ENCODE results near the gene PPME1.

- no peak for TF ChIP-seq CTCF (conservative IDR thresholded peaks at IDR 0.05; ENCODE audit: low read length)
- TF ChIP-seq EZH2phosphoT487 (IDR thresholded peaks at IDR 0.05; ENCODE audit: borderline replicate concordance, low read depth, low read length): no peak
These were observed 28.5 kb upstream of the PPME1 start for GRCh38 chr11:74142624-74143023.
